GM19438 (cell line): ENCODE data around the gene UBE2U.
"Not testable (repeated sequence)": the region's sequence is repeated elsewhere in the genome, so short reads cannot be mapped to it uniquely, and the experiment has no call there.

ENCODE experiments used
- ATAC-seq: cut with Tn5 transposase; IDR thresholded peaks from one replicate; pipeline ENCODE4 v1.9.1; 2021; ENCODE audit warnings: low read depth; ENCODE audit not compliant: unreplicated experiment

UBE2U gene

DNA sequence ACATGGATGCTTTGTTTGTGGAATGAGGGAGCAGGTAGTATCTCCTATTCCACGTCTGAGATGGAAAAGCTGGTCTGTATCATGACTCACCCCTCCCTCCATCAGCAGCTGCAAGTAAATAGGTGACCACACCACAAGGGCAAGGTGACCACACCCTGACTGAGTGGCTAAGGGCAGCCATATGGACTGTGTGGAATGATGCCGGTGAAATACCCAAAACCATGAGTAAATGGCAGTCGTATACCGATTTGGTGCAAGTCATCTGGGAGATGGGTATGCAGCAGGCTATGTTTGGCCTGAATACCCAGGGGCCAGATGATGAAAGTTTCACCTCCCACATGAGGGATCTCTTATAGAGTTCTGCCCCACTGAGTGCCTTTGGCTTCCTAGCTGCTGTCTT is 15.8 kb upstream of the UBE2U start:
- ATAC-seq = no peak

DNA sequence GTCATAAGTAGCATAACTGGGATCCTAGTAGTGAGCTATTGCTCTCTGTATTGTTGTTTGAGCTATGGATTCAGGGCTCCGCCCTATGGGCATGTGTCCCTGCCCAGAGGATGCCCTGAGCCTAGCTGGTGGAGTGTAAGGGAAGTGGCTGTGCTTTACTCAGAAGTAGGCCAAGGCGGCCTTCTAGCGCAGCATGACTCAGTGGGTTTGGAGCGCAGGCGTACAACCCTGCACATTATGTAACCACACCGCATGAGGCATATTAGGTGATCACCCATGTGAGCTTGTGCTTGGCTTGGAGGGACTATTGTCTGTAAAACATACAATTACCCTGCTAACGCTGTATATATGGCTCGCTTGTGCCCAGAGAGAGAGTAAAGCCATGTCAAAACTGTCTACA is 11.1 kb upstream of the UBE2U start:
- no peak for ATAC-seq

DNA sequence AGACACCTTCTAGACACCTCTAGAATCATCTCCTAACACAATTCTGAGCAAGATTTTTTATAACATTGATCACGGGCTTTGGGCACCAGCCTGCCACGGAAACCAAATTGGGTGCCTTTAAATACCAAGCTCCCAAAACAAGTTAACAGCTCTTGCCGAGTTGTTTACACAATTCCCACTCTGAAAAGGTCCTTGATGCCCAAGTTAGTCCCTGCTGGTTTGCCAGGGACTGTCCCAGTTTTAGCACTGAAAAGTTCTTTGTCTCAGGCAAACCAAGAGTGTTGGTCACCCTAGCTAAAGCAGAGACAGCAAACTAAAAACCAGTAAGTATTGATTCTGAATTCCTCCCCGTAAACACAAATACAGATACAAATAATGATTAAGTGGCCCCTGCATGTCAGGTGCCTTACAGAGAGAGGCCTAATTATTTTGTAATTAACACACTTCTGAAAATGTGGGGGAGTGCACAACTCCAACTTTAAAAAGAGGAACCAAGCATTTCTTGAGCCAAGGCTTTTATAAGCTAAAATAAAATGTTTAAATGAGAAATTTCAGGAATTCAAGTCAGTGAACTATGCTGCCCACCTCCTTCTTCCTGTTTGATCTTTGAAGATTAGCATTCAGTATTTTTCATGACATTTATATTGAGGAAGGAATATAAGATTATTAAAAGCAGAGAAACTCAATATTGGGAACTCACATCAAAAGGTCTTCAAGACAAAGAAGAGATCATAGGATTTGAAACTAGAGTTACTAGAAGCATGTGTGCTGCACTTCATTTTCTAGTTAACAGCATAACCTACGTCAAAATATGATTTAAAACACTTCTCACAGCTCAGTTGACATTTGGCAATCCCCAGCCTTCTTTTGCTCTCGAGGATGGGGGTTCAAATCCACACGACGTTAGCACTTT is 9.0 kb upstream of the UBE2U start:
- no peak for ATAC-seq

DNA sequence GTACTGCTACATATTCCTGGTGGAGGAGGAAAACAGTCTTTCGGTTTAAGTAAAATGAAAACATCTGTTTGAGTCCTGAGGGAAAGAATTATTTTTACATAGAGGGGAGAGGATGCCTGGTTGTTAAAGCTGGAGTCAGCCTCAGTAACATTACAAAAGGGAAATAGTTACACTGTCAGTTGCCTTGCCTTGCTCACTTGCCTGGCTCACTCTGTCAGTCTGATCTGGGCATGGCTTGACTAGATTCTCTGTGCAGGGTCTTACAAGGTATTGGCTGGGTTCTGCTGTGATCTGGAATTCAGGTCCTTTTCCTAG is 8.4 kb upstream of the UBE2U start:
- ATAC-seq = no peak

DNA sequence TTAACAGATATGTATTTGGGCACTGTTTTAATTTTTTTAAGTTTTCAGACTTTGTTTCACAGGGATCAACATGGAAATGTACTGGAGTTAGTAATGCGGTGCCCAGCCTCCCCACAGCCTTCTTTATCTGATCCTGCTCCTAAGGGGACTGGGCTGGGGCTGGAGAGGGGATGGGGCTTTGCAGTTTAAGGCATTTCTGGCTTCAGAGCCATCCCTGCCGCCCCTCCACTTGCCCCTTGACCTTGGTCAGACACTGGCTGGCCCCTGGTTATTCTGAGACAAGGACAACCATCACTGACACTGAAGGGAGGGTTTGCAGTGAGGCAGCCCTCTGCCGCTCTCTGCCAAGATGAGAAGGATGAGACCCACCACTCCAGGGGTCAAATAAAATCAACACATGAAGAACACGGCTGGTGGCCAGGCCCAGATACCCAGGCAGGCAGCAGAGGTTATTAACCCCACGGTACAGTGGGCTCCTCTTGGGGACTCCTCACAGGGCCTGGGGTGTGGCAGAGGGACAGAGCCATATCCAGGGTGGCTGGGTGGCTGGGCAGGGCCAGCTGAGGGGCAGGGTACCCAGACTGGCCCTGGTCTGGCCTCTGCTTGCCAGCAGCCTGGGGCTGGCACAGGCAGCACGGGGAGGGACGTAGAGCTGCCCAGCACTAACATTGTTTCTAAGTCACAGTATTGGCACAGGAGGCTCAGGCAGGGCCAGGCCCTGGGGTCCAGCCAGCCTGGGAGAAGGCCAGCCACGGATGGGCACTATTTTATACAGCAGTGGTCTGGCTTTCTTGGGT is 7.2 kb upstream of the UBE2U start:
- no peak for ATAC-seq

GRCh38 chr1:64197076-64197475 is 6.3 kb upstream of the UBE2U start:
- ATAC-seq = no peak

DNA sequence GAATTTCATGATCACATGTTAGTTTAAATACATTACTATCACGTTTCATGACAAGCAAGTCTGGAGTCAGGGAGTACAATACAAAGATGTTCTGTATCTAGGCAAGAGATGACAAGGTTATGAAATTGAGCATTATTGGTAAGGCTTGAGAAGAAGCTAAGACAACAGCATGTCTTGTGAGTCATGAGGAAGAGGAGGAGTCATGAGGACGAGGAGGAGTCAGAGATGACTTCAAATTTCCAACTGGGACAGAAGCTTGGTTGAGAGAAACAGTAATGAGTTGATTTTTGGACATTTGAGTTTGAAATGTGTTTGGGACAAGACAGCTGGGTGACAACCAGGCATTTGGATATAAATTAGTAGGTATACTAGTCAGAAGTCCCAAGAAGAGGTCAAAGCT is 4.3 kb upstream of the UBE2U start:
- ATAC-seq = no peak

DNA sequence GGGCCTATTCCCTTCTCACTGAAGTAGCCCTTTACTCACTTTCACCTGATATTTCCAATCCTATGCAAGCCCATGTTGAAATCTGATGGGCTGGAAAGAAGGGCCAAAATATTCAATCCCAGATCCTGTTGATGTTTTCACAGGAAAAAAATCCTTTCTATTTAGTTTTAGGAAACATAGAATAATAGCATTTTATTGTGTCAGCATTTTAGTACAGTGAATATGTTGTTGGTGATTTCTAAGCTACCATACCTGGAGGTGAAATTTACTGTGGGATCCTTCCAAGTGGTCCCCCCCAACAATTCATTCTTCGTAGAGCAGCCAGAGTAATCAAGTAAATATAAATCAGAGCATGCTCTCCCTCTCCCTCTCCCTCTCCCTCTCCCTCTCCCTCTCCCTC is 3.4 kb upstream of the UBE2U start:
- ATAC-seq = no peak

DNA sequence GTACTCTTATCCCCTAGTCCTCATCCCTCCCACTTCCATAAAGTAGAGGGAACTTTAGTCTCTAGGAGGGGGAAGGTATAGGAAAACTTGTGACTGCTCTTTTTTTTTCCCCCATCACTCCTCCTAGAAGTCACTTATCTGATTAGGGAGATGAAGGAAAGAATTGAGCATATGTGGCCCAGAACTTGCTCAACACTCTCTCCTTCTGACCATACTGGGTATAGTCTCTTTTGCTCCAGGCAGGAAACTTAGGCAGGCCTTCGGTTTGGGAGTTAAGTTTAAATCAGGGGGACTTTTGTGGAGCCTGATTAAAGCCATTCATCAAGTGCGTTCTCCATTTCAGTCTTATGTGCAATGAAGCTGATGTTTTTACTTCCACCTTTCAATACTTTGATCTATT is 5.8 kb downstream of the UBE2U start:
- no peak for ATAC-seq

DNA sequence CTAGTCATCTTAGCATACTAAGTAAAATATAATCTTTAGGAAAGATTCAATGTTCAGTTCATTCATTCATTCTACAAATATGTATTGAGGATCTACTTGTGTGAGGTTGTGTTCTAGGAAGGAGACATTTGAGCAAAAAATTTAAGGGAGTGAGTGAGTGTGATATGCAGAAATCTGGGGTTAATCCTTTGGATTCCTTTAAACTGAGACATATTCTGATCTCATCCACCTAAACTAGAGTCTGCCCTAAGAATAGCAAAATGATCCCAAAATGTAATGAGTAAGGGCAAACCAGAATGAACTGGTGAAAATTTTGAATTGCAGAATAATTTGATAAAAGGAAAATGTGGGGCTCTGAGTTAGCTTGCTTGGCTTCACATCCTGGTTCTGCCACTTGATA is 8.6 kb downstream of the UBE2U start:
- no peak for ATAC-seq

GRCh38 chr1:64215576-64215975 is 12.2 kb downstream of the UBE2U start:
- no peak for ATAC-seq

DNA sequence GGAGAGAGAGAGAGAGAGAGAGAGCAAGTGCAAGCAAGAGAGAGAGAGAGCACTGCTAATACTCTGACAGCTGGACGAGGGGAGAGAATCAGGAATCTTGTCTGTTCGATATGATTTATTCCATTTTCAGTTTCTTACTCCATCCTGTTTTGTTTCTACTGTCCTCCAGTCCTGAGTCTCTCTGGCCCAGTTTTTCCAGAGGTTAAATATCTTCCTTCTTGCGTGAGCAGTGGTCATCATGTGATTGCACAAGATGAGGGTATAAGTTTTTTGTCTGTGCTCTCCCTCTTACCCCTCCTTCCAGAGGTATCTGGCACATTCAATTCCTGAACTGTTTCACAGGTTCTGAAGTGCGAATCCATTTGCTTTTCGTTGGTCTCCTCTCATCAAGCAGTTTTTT is 16.8 kb downstream of the UBE2U start:
- no peak for ATAC-seq

- ATAC-seq = peak; percentile 75
Observed at GRCh38 chr1:64223329-64224151, 20.1 kb downstream of the UBE2U start.

- ATAC-seq = not testable (repeated sequence)
Observed at GRCh38 chr1:64224236-64224635, 20.8 kb downstream of the UBE2U start.

DNA sequence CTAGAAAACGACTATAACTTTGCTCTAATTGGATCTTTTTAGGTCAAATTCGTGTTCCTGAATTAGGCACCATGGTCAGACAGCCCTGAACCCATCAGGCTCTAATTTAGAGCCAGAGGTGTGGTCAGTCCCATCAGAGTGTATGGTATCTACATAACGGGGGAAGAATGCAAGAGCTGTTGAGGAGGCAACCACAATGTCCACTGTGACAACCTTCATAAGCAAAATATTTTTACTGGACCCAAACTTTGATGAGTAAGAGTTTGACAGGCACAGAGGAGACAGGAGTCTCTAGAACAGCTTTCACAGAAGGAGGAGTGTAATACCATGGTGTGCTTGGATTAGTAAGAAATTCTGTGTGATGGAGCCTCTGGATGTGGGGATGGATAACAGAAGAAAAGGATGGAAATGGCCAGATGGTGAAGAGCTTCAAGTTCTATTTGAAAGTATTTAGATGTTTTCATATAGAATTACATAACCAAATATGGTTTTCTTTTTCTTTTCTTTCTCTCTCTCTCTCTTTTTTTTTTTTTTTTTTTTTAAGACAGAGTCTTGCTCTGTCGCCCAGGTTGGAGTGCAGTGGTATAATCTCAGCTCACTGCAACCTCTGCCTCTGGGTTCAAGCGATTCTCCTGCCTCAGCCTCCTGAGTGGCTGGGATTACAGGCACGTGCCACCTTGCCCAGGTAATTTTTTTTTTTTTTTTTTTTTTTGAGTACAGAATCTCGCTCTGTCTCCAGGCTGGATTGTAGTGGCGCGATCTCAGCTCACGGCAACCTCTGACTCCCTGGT is 24.9 kb downstream of the UBE2U start:
- no peak for ATAC-seq

GRCh38 chr1:64229307-64229706 is 25.9 kb downstream of the UBE2U start:
- no peak for ATAC-seq

GRCh38 chr1:64231153-64231552 is 27.7 kb downstream of the UBE2U start:
- no peak for ATAC-seq

GRCh38 chr1:64231654-64232053 is 28.2 kb downstream of the UBE2U start:
- ATAC-seq = no peak

GRCh38 chr1:64234714-64235113 is 31.3 kb downstream of the UBE2U start:
- no peak for ATAC-seq

DNA sequence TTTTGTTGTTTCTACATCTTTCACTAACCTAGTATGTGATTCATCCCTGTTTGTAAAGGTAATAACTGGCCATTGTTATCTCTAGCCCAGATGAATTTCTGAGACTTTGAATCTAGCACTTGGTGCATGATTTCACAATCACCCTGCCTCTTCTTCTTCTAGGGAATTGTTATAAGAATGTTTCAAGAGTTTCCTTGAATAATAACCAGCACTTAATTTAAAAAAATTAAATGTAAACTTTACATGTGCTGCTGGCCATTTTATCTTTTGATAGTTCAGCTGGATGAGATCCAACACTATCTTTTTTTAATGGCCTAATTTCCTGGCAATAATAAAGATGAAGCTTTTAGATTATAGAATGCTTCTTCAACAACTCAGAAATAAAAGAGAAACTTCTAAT is 31.8 kb downstream of the UBE2U start:
- ATAC-seq = no peak
